ENCODE data around the gene SERBP1.
"Not testable (repeated sequence)": the region's sequence is repeated elsewhere in the genome, so short reads cannot be mapped to it uniquely, and the experiment has no call there.

SERBP1 gene

DNA sequence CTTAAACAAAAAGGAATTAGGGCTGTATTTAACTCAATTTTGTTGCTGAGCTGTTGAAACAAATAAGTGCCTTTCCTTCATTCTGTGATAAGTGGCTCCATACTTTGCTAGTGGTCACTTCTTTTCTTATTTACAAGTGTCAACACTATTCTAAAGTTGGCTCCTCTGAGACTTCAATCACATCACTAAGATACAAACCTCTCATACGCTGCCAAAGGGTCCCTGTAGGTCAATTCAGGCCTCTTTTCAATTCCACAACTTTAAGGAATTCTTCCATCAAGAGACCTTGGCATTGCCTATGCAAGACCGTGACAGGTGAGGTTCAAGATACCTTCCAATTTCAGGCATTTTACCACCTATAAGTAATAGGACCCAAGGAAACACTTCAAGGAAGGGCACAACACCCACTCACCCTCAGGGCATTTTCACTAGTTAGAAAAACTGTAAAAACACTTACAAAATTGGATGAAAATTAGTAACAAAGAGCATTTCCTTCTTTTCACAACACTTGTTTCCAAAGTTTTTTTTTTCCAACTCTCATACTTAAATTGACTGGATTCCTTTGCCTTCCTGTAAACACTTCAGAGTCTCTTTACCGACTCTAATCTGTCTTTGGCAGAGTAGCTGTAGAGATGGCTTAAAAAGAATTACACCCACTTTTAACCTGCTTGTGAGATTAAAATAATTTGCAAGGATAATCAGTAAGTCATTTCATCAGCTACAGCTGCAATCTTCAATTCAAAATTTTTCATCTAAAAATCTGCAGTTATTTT, 24.5 kb downstream of the SERBP1 start:
- DNase-seq, result no peak

DNA sequence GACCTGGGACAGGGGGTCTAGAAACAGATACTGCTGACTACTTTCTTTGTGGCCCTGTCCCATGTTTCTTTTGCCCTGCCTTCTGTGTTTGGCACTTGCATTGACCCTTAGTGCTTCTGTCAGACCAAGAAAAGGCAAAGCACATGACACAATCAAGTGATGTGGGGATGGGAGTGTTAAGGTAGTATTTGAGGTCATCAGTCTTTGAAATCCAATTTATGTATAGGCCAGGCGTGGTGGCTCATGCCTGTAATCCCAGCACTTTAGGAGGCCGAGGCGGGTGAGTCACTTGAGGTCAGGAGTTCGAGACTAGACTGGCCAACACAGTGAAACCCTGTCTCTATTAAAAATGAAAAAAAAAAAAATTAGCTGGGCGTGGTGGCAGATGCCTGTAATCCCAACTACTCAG, 26.0 kb downstream of the SERBP1 start:
- no peak for DNase-seq

DNA sequence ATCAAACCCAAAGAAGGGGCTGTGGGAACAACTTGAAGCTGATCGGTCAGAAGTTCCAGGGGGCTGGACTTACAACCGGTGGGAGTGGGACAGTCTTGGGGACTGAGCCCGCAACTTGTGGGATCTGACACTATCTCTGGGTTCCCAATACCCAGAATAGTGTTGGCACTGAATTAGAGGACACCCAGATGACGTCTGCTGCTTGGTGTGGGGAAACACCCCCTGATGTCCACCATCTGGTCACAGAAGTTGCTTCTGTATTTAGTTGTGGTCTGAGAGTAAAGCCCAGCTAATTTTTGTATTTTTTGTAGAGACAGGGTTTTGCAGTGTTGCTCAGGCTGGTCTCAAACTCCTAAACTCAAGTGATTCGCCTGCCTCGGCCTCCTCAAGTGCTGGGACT, 28.8 kb downstream of the SERBP1 start:
- no peak for DNase-seq

DNA sequence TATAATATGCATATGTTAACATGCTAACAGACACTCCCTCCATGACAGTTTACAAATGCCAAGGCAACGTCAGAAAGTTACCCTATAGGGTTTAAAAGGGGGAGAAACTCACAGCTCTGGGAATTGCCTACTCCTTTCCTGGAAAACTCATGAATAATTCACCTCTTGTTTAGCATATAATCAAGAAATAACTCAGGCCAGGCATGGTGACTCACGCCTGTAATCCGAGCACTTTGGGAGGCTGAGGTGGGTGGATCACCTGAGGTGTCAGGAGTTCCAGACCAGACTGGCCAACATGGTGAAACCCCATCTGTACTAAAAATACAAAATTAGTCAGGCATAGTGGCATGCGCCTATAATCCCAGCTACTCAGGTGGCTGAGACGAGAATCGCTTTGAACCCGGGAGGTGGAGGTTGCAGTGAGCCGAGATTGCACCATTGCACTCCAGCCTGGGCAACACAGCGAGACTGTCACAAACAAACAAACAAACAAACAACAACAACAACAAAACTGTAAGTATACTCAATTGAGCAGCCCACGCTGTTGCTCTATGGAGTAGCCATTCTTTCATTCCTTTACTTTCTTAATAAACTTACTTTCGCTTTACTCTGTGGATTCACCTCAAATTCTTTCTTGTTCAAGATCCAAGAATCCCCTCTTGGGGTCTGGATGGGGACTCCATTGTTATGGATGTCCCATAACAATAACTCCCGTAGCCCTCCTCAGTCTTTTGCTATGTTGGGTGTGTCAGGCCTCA, 30.0 kb downstream of the SERBP1 start:
- DNase-seq, result not testable (repeated sequence)

DNA sequence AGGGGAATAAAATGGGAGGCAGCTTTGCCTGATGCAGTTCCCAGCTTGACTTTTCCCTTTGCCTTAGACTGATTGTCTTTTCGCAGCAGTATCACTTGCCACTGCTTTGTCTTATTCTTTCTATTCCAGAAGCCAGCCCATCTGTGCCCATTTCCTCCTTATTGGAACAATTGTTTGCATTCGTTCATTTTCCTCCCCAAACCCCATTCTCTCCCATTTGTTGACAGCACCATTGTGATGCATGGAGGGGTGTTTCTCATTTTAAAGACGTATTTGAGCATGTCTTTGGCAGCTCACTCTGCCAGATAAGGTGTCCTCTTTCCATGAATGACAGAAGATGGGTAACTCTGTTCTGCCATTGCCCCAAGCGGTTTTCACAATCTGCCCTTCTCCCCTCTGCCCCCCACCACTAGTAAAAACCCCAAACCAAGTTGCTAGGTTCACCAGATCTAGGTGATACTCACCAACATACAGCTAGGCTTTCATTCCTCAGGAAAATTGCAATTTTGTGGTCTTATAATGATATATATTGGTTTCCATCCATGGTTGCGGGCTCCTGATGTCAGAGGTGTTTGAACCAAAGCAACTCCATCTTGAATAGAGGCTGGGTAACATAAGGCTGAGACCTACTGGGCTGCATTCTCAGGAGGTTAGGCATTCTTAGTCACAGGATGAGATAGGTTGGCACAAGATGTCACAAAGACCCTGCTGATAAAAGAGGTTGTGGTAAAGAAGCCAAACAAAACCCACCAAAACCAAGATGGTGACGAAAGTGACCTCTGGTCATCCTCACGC, 30.8 kb downstream of the SERBP1 start:
- DNase-seq, result no peak

DNA sequence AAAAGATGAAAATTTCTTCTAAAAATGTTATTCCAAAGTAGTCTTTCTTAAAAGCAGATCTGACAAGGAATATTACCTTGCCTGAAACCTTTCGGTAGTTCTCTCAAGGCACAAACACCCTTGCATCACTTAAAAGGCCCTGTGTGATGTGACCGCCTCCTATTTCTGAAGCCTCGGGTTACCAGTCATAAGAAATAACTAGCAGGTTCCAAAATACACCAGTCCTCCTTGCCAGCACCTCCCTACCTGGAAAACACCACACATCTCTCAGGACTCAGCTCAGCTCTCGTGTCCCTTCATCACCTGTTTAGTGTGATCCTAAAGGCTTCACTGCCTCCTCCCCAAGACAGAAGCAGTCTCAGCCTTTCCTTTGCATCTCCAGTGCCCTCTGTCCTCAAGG, 35.7 kb downstream of the SERBP1 start:
- no peak for DNase-seq

- DNase-seq, result no peak
Observed at GRCh38 chr1:67393737-67394136, 36.5 kb downstream of the SERBP1 start.

GRCh38 chr1:67393240-67393639, 37.0 kb downstream of the SERBP1 start:
- no peak for DNase-seq

DNA sequence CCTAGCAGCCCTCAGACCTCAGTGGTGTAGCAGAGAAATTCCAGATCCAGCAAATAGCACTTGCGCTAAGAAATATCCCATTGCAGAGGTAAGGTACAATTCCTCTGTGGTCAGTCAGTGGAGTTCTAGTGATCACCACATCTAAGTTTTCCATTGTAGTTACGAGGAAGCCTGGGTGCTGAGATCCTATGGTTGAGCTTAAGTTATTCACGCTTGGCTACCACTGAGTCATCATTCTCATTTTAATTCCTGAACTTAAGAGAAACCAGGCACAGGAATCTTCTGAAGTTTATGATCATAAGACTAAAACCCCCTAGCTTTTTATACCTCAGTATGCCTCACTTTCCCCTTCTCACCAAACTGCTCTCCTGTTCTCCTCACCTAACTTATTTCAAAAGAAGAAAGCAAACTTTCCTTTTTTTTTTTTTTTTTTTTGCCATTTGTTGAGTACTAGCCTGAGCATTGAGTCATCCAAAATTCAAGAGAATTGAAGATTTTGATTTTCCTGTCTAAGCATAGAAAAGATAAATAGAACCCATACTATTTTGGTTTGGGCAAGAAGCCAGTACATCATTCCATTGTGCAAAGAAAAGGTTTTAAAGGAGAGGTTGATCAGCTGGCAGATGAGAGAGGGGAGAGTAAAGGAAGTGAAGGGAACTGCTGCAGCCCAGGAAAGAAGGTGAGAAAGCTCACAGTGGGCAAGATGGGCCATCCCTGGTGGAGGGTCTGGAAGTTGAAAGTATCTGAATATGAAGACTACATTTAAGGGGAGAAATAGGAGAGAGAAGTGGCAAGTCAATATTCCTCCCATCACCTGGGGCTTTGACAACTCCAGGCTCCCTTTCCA, 39.9 kb downstream of the SERBP1 start:
- no peak for DNase-seq

- no peak for DNase-seq
Observed at GRCh38 chr1:67383999-67384638, 46.1 kb downstream of the SERBP1 start.

- no peak for DNase-seq
Observed at GRCh38 chr1:67382292-67382691, 47.9 kb downstream of the SERBP1 start.

- no peak for DNase-seq
Observed at GRCh38 chr1:67381154-67381553, 49.0 kb downstream of the SERBP1 start.

DNA sequence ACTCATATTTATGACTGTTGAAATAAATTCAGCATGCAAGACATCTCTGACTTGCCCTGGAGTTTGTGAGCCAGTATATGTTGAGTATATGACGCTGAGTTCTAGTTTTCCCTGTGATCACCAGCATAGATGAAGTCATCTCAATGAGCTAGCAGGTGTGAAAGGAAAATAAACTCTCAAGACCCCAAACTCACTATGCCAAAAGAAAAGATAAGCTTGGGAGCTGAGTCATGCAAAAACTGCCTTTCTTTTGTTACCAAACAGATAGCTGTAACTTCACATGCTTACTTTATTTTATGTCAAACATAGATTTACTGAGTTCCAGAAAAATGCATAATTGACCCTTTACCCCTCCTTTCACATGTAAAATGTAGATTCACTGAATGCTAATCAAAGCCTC, 52.9 kb downstream of the SERBP1 start:
- DNase-seq, result no peak

- DNase-seq, result no peak
Observed at GRCh38 chr1:67376381-67376780, 53.8 kb downstream of the SERBP1 start.

- no peak for DNase-seq
Observed at GRCh38 chr1:67372898-67373297, 57.3 kb downstream of the SERBP1 start.

DNA sequence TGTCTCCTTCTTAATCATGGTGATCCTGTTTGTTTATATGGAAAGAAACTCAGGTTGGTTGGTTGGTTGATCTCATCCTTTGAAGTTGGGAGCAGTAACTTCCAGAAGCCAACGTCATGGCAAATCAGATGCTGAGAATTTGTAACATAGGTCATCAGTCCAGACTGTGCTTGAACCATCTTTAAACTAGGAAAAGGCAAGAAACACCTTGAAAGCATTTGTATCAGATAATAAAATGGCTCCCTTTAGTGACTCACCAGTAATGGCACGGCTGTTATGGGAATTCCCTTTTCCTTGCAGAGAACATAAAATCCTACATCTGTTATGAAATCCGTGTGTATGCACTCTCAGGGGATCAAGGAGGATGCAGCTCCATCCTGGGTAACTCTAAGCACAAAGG, 58.1 kb downstream of the SERBP1 start:
- DNase-seq, result no peak

GRCh38 chr1:67371681-67372080, 58.5 kb downstream of the SERBP1 start:
- no peak for DNase-seq

DNA sequence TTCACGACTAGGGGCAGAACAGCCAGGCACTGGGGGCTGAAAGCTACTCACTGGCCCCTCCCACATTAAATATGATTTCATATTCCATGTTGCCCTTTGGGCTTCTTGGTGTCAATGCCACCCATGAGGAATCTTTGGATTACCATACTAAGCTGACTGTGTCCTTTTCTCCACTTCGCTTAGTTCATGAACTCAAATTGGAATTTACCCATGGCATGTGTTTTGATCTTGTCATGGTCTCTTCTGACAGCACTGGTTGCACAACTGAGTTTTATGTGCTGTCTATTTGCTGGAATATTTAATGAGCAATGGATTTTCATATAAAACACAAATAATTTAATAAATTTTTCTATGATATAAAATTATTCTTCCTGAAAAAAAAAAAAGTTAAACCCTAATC, 59.2 kb downstream of the SERBP1 start:
- DNase-seq, result no peak

- DNase-seq, result no peak
Observed at GRCh38 chr1:67368046-67368514, 62.1 kb downstream of the SERBP1 start.

DNA sequence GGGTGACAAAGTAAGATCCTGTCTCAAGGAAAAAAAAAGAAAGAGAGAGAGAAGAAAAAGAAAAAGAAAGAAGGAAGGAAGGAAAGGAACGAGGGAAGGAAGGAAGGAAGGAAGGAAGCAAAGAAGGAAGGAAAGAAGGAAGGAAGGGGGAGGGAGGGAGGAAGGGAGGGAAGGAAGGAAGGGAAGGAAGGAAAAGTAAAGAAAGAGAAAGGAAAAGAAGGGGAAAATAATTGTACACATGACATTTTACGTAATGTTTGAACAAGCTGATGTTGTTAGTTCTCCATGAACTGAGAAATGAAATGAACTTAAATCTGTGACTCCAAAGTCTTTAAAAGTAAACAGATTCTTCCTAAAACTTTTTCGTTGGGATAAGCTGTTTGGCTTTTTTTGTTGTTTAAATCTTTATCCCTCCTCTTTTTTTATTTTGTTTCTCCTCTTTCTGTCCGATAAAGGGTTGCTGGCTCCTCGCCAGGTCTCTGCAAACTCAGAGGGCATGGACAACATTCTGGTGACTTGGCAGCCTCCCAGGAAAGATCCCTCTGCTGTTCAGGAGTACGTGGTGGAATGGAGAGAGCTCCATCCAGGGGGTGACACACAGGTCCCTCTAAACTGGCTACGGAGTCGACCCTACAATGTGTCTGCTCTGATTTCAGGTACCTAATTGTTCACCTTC, 62.7 kb downstream of the SERBP1 start:
- DNase-seq, result no peak

DNA sequence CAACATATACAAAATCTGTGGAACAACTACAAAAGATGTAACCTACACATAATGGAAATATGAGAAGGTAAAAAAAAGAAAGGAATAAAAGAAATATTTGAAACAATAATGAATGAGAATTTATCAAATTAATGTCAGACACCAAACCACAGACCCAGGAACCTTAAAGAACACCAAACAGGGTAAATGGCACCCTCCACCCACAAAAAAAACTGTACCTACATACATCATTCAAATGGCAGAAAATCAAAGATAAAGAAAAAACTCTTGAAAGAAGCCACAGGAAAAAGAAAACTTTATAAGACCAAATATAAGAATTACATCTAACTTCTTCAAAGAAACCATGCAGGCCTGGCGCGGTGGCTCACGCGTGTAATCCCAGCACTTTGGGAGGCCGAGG, 68.6 kb downstream of the SERBP1 start:
- no peak for DNase-seq
